ENCODE measurements around the gene RGS10.
"Not testable (repeated sequence)": the region's sequence is repeated elsewhere in the genome, so short reads cannot be mapped to it uniquely, and the experiment has no call there.

The RGS10 gene

GRCh38 chr10:119470920-119471702 lies 71.4 kb downstream of the RGS10 start:
- in situ Hi-C loops (cut with MboI; ENCODE audit: low sequenced_read_pairs), result no loop called here

GRCh38 chr10:119469846-119470245 lies 72.7 kb downstream of the RGS10 start:
- in situ Hi-C loops (cut with MboI; ENCODE audit: low sequenced_read_pairs), result no loop called here

DNA sequence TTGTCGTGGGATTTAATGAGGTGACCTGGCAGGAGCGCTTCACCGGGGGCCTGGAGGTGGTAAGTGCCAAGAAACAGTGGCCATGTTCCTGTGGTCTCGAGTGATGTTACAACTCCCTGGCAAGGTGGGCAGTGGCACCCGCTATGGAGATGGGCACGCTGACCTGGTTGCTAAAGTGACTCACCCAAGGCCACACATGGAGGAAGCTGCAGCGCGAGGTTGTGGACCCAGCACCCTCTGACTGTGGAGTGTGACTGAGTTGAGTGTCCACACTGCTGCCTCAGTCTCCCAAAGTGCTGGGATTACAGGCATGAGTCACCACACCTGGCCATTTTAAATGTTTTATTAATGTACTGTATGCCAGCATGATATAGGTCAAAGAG lies 73.2 kb downstream of the RGS10 start:
- in situ Hi-C loops (cut with MboI; ENCODE audit: low sequenced_read_pairs), result no loop called here

GRCh38 chr10:119468542-119469324 lies 73.8 kb downstream of the RGS10 start:
- in situ Hi-C loops (cut with MboI; ENCODE audit: low sequenced_read_pairs), result no loop called here

DNA sequence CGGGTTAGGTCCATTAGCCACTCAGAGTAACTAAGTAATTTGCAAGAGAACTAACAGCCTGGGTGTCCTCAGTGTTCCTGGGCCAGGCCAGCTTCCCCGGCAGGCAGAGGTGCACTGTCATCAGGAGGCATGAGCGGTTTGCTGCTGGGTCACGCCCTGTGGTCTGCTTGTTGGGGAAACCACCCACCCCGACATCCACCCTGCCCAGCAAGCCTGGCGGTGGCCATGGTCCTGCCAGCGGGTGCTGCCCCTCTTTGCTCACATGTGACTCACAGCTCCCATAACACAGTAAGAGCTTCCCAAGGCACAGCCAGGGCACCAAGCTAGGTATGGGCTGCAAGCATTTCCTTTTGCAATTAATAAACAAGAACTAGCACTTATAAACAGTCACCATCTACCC lies 75.9 kb downstream of the RGS10 start:
- in situ Hi-C loops (cut with MboI; ENCODE audit: low sequenced_read_pairs), result no loop called here

DNA sequence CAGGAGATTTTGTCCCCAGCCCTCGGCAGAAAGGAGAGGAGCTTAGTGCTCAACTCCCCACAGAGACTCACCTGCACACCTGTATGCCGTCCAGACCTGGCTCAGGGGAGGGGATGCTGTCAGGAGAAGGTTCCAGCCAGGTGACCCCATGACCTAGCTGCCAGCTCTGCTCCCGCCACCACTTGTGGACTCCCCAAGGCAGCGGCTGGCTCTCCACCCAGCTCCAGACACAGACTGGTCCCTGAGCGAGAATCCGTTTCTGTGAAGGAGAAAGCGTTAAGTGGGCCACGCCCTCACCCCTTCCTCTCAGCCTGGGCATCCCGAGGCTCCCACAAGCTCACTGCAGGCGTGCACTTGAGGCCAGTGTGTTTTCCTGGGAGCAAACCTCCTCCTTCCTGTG lies 76.4 kb downstream of the RGS10 start:
- in situ Hi-C loops (cut with MboI; ENCODE audit: low sequenced_read_pairs), result no loop called here

GRCh38 chr10:119465085-119465484 lies 77.4 kb downstream of the RGS10 start:
- in situ Hi-C loops (cut with MboI; ENCODE audit: low sequenced_read_pairs), result no loop called here

DNA sequence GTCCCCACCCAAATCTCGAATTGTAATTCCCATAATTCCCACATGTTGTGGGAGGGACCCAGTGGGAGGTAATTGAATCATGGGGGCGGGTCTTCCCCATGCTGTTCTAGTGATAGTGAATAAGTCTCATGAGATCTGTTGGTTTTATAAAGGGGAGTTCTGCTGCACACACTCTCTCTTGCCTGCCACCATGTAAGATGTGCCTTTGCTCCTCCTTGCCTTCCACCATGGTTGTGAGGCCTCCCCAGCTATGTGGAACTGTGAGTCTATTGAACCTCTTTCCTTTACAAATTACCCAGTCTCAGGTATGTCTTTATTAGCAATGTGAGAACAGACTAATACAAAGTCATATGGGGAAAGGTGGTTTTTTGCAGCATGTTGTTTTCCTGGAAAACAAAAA lies 79.3 kb downstream of the RGS10 start:
- in situ Hi-C loops (cut with MboI; ENCODE audit: low sequenced_read_pairs), result not testable (repeated sequence)

- in situ Hi-C loops (cut with MboI; ENCODE audit: low sequenced_read_pairs), result no loop called here
Observed at GRCh38 chr10:119462773-119463172, 79.7 kb downstream of the RGS10 start.

- in situ Hi-C loops (cut with MboI; ENCODE audit: low sequenced_read_pairs), result no loop called here
Observed at GRCh38 chr10:119461923-119462322, 80.6 kb downstream of the RGS10 start.

DNA sequence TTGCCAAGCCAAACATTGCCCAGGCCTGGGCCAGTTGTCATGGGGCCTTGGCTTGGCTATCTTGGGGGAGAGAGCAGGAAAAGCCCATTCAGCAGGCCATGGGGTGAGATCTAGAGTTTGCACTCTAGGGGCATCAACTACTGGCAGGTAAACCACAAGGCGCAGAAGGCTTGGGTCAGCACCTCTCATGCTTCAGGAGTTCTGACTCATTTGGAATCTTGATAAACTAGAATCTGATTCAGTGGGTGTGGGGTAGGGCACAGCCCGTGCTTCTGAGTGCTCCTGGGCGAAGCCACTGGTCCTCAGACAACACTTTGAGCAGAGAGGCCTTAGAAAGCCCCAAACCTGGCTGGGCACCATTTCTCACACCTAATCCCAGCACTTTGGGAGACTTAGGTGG lies 81.1 kb downstream of the RGS10 start:
- in situ Hi-C loops (cut with MboI; ENCODE audit: low sequenced_read_pairs), result no loop called here

DNA sequence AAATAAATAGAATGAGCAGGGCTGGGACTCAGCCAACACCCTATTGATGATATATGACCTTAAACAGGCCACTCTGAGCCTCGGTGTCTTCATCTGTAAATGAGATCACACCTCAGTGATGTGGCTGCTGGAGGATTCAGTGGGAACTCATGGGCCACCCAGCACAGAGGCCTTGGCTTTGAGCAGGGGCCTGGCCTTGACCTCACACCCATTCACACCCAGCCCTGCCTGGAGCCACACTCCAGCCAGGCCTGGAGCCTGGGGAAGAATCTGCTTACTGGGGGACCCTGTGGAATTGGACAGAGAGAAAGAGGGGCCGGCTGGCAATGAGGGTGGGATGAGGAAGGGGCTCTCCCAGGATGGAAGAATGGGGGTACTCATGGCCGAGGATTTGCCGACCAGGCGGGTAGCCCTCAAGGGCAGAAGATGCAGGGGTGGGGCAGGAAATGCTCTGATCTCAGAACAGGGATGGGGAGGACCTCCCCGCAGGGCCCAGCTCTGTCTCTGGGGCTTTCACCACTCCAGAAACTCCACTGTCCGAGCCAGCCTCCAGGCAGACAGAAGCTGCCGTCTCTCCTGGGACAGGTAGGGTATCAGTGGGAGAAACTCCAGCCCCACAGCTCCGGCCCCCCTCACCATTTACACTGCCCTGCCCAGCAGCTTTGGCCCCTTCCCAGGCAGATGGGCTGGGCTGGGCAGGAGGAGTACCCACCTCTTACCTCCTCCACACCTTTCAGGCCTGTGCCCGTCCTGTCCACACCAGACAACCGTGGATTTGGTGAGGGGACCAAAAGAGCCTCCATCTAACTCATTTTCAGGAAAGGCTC lies 81.9 kb downstream of the RGS10 start:
- in situ Hi-C loops (cut with MboI; ENCODE audit: low sequenced_read_pairs), result no loop called here

GRCh38 chr10:119459681-119460340 lies 82.7 kb downstream of the RGS10 start:
- in situ Hi-C loops (cut with MboI; ENCODE audit: low sequenced_read_pairs), result no loop called here

DNA sequence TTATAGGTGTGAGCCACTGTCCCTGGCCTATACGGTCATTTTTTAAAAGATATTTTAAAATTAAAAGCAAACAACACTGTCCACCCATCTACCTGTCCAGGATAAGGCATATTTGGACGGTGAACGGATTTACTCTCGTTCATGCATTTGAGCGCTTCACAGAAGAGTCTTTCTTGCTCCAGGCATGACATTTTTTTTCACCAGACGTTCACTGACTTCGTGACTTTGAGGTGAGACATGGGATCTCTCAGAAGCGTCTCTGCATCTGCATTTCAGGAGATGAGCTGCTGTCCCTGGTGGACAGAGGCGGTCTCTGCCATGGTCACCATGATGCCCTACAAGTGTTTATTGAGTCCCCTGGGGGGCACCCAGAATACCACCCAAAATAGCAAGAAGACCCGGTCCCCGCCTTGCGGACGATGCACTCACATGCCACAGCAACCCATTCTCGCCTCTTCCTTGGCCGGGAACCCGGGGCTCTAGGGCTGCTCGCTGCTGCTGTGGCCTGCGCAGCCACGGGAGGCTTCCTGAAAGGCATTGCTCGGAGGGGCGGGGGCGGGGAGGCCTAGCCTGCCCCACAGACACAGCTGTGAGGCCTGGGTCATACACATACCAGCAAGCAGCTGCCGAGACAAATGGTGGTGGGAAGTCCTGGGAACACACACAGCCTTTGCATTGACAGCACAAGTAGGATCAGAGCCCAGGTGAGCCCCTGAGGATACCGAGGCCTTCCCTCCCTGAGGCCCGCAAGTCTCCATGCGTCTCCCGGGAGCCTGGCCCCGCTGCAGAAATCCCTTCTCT lies 84.4 kb downstream of the RGS10 start:
- in situ Hi-C loops (cut with MboI; ENCODE audit: low sequenced_read_pairs), result no loop called here

DNA sequence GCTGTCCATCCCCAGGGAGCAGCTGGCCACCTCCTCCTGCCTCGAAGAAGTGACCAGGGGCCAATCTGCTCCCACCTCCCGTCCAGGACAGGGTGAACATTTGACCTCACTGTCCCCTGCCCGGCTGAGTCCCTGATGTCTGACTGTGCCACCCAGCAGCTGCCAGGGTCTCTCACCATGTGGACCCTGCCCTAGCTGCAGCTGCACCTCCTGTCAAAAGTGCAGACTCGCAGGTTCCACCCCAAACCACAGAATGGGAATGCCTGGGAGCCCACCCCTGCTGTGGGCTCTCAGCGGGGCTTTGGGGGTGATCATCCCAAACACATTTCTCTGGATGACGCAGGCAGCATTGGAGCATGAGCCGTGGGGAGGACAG lies 86.1 kb downstream of the RGS10 start:
- in situ Hi-C loops (cut with MboI; ENCODE audit: low sequenced_read_pairs), result no loop called here

DNA sequence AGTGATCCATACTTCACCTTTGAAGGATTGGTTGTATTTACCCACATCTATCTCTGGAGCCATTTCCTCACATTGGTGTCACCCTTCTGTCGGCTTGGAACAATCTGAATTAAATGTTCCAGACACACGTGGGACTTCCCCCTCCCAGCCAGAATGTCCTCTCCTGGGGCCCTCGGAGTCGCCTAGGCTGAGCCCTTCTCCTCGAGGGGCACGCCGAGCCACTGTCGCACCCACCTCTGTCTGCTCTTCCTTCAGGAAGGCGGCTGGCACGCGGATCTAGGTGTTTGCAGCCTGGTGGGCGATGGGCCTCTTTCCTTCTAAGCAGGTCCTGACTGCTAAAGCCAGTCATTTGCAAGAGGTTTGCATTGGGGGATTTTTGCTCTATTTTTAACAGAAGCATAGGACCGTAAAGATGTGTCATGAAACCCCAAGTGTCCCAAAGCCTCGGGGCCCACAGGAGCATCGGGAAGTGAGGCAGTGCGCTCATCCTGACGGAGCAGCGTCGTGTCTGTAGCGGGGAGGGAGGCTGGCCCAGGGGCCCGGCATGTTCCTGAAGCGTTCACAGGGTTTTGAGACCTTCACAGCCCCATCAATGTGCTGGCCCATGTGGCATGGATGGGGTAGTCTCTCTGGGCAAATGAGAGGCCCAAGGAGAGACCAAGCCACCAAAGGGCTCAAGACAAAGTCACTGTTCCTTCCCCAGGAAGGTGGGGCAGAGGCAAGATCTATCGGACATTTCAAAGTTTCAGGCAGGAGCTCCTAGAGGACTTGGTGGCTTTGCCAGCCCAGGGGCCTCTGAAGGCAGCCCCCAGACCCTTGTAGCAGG lies 86.7 kb downstream of the RGS10 start:
- in situ Hi-C loops (cut with MboI; ENCODE audit: low sequenced_read_pairs), result no loop called here

DNA sequence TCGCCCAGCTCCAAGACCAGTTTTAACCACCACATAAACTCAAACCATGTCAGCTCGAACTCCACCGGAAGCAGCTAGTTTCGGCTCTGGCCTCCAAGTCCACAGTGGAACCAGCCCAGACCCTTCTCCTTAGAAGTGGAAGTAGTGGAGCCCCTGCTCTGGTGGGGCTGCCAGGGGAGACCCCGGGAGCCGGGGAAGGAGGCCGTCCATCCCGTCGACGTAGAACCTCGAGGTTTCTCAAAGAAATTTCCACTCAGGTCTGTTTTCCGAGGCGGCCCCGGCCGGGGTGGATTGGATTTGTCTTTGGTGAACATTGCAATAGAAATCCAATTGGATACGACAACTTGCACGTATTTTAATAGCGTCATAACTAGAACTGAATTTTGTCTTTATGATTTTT lies 87.5 kb downstream of the RGS10 start:
- in situ Hi-C loops (cut with MboI; ENCODE audit: low sequenced_read_pairs), result no loop called here

- in situ Hi-C loops (cut with MboI; ENCODE audit: low sequenced_read_pairs), result no loop called here
Observed at GRCh38 chr10:119454316-119454715, 88.2 kb downstream of the RGS10 start.

DNA sequence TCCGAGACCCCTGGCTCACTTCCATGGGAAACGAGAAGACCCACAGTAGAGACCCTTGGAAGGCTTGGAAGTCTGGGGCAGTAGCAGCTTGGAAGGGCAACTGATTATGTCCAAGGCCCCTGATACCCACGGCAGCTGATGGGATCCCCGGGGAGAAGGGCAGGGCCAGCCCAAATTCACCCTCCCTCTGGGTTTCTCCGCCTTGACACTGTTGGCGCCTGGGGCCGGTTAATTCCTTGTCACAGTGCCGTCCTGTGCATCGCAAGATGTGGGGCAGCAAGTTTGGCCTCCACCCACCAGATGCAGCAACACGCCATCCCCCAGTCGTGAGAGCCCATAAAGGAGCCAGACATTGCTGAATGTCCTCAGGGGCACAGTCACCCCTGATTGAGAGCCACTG lies 89.2 kb downstream of the RGS10 start:
- in situ Hi-C loops (cut with MboI; ENCODE audit: low sequenced_read_pairs), result no loop called here

Measured in hTERT RPE-1 (cell line).